K562 (cell line): ENCODE data around the gene JPH4. TPM values are rescaled to one million over a fixed set of nuclear protein-coding genes. Genes with fewer than 3 reads are reported as not detected.

Experiments used
- ATAC-seq: fragments of 200-7000 bp; cut with Tn5 transposase; 3 replicates; pipeline ENCODE4 v1.9.1; 2020; ENCODE audit warnings: moderate library complexity
- BruUV-seq: library from RNA; stranded (reverse); fragments of 400-500 nt; replicated peaks from 2 replicates; lab custom pipeline; 2021; lab: Mats Ljungman, UMichigan
- CTCF ChIA-PET: fragments of 300-600 bp; formaldehyde crosslinking; extraction: SDS; loops from one replicate; lab custom pipeline; 2021; ENCODE audit warnings: low intra/inter-chr PET ratio; lab: Yijun Ruan, JAX
- POLR2A ChIA-PET: fragments of 300-600, 350-650 bp; sonication (Branson Sonifier 250); formaldehyde crosslinking; extraction: SDS; loops from one replicate; lab custom pipeline; 2021; ENCODE audit warnings: antibody characterized with exemption, inconsistent platforms; lab: Yijun Ruan, JAX
- DNase-seq, 4 experiments: peaks; one replicate each; pipeline versions ENCODE4 v3.0.0 to v3.0.0-alpha.2; 2011 to 2018; ENCODE audit warnings: low spot score in 3 of 4, mixed read lengths in 3 of 4; ENCODE audit errors: extremely low read depth in 1 of 4
- FAIRE-seq: peaks from 2 replicates; lab custom pipeline; 2011; peaks lifted over from hg19 to GRCh38; lab: Jason Lieb, UNC
- H2AFZ ChIP-seq: 2 replicates; pipeline ENCODE4 v1.6.0; 2011; ENCODE audit warnings: low read depth, low read length, control low read depth, inconsistent platforms
- H3K27ac ChIP-seq: fragments of 200-600 bp; 3 replicates; pipeline ENCODE4 v1.8.0; 2011; ENCODE audit warnings: low read depth, mild to moderate bottlenecking, control low read depth, inconsistent platforms, low read length, moderate library complexity, mixed read lengths; ENCODE audit errors: extremely low read depth
- H3K27me3 ChIP-seq, 2 experiments: fragments of 300-600 bp in 1 of 2; 2 replicates in 1 of 2; 3 replicates in 1 of 2; pipeline versions ENCODE4 v1.6.0 to v1.8.0; 2011; ENCODE audit warnings: inconsistent platforms in 2 of 2, low read length in 2 of 2, mild to moderate bottlenecking in 1 of 2, mixed read lengths in 1 of 2, moderate library complexity in 1 of 2; ENCODE audit not compliant: control insufficient read depth in 2 of 2, insufficient read depth in 2 of 2
- H3K36me3 ChIP-seq: fragments of 300-600 bp; 3 replicates; pipeline ENCODE4 v1.8.0; 2011; ENCODE audit warnings: mild to moderate bottlenecking, low read length, inconsistent platforms; ENCODE audit not compliant: control insufficient read depth, insufficient read depth
- H3K4me1 ChIP-seq, 2 experiments: fragments of 200-600 bp in 1 of 2; replicated peaks in 1 of 2; 2 replicates in 1 of 2; 3 replicates in 1 of 2; pipeline versions ENCODE4 v1.5.1 to v1.8.0; 2011; ENCODE audit warnings: inconsistent platforms in 2 of 2, low read length in 2 of 2, mild to moderate bottlenecking in 1 of 2, mixed read lengths in 1 of 2, moderate library complexity in 1 of 2; ENCODE audit not compliant: control insufficient read depth in 2 of 2, insufficient read depth in 2 of 2
- H3K4me2 ChIP-seq: 2 replicates; pipeline ENCODE4 v1.6.1; 2011; ENCODE audit warnings: low read length, control low read depth, inconsistent platforms, mixed read lengths; ENCODE audit not compliant: insufficient read depth
- H3K4me3 ChIP-seq: fragments of 200-600 bp; sonication (generic), shearing (Covaris generic); 2 replicates; pipeline ENCODE4 v1.5.1; 2016; ENCODE audit warnings: control low read depth, inconsistent platforms
- H3K79me2 ChIP-seq: fragments of 200-600 bp; 3 replicates; pipeline ENCODE4 v1.8.0; 2011; ENCODE audit warnings: low read length, inconsistent platforms; ENCODE audit not compliant: control insufficient read depth, insufficient read depth
- H3K9ac ChIP-seq, 2 experiments: 2 replicates each; pipeline versions ENCODE4 v1.6.0 to v1.6.1; 2011; ENCODE audit warnings: low read depth in 2 of 2, low read length in 2 of 2, control low read depth in 1 of 2, inconsistent platforms in 1 of 2, mild to moderate bottlenecking in 1 of 2, mixed read lengths in 1 of 2; ENCODE audit not compliant: insufficient read depth in 1 of 2
- H3K9me1 ChIP-seq: one replicate; pipeline ENCODE4 v1.6.0; 2011; ENCODE audit warnings: inconsistent platforms, mild to moderate bottlenecking, low read length, moderate library complexity; ENCODE audit not compliant: control insufficient read depth, insufficient read depth
- H3K9me3 ChIP-seq: replicated peaks from 2 replicates; pipeline ENCODE4 v1.5.1; 2011; ENCODE audit warnings: low read depth, low read length, inconsistent platforms; ENCODE audit not compliant: control insufficient read depth, insufficient read depth
- H4K20me1 ChIP-seq: replicated peaks from 2 replicates; pipeline ENCODE4 v1.6.1; 2011; ENCODE audit warnings: low read length, inconsistent platforms, mixed read lengths; ENCODE audit not compliant: control insufficient read depth, insufficient read depth
- ELF2 ChIP-seq: fragments of 250-450 bp; sonication (Bioruptor Pico); IDR thresholded peaks from 2 replicates; pipeline ENCODE4 v1.5.0; 2021; ENCODE audit warnings: mild to moderate bottlenecking
- ETV5 ChIP-seq: sonication (generic); formaldehyde crosslinking; IDR thresholded peaks from 2 replicates; pipeline ENCODE4 v1.4.0; 2020; ENCODE audit warnings: low read depth, mild to moderate bottlenecking, missing genetic modification reagents
- HCFC1 ChIP-seq: IDR thresholded peaks from 2 replicates; pipeline ENCODE4 v1.6.1; 2012; ENCODE audit warnings: low read depth, low read length, improper control_type of control experiment
- RBM34 ChIP-seq: fragments of 200-400 bp; formaldehyde crosslinking; IDR thresholded peaks from 2 replicates; pipeline ENCODE4 v1.6.1; 2018; ENCODE audit warnings: low read length, borderline replicate concordance; ENCODE audit not compliant: insufficient read depth
- SMAD4 ChIP-seq: fragments of 250-450 bp; sonication (Bioruptor Pico); conservative IDR thresholded peaks from 2 replicates; pipeline ENCODE4 v1.8.0; 2021; ENCODE audit warnings: inconsistent platforms, mild to moderate bottlenecking, moderate library complexity
- SMARCB1 ChIP-seq: IDR thresholded peaks from 2 replicates; pipeline ENCODE4 v1.6.1; 2011; ENCODE audit warnings: improper control_type of control experiment, low read depth; ENCODE audit not compliant: insufficient read length
- SMC3 ChIP-seq: conservative IDR thresholded peaks from 2 replicates; pipeline ENCODE4 v1.6.1; 2011; ENCODE audit warnings: low read depth, low read length, improper control_type of control experiment; ENCODE audit not compliant: insufficient read depth
- SREBF2 ChIP-seq: sonication (generic); formaldehyde crosslinking; IDR thresholded peaks from 2 replicates; pipeline ENCODE4 v1.4.0; 2020; ENCODE audit warnings: mild to moderate bottlenecking, missing genetic modification reagents
- TCF7 ChIP-seq: sonication (generic); IDR thresholded peaks from 2 replicates; pipeline ENCODE4 v1.6.1; 2016; ENCODE audit warnings: antibody characterized with exemption, borderline replicate concordance
- THRAP3 ChIP-seq: fragments of 450-650 bp; IDR thresholded peaks from 2 replicates; pipeline ENCODE4 v1.6.1; 2016; ENCODE audit warnings: mild to moderate bottlenecking, inconsistent platforms, borderline replicate concordance
- ZFP36 ChIP-seq: fragments of 150-350 bp; IDR thresholded peaks from 2 replicates; pipeline ENCODE4 v1.6.1; 2018; ENCODE audit warnings: low read length, low read depth; ENCODE audit not compliant: partially characterized antibody
- ZNF263 ChIP-seq: sonication (generic); formaldehyde crosslinking; IDR thresholded peaks from 2 replicates; pipeline ENCODE4 v1.8.0; 2022; ENCODE audit warnings: mild to moderate bottlenecking, missing genetic modification reagents, borderline replicate concordance
- ZNF311 ChIP-seq: fragments of 250-450 bp; sonication (Bioruptor Pico); IDR thresholded peaks from 2 replicates; pipeline ENCODE4 v1.4.0; 2020; ENCODE audit warnings: mild to moderate bottlenecking, moderate library complexity
- ZSCAN29 ChIP-seq: fragments of 450-650 bp; IDR thresholded peaks from 2 replicates; pipeline ENCODE4 v1.6.1; 2017
- WGBS: fragments of 100-300 bp; shearing (Covaris generic); methylation state at CpG from one replicate; pipeline ENCODE4 v1.1.6; 2016; ENCODE audit warnings: low coverage, mixed read lengths; ENCODE audit not compliant: insufficient coverage; ENCODE audit errors: missing lambda C conversion rate; 5-methylcytosine and 5-hydroxymethylcytosine counted together
- in situ Hi-C: fragments of 300-500 bp; cut with MboI; formaldehyde crosslinking; loops from 4 replicates; pipeline ENCODE4 v1.15.0; 2018; ENCODE audit warnings: inconsistent platforms, mixed read lengths
- intact Hi-C: fragments of 100-400 bp; cut with micrococcal nuclease; formaldehyde crosslinking; loops from 2 replicates; pipeline ENCODE4 v1.14.2; 2022
- polyA plus RNA-seq, 8 experiments: library from polyadenylated mRNA; depleted of rRNA in 4 of 8; stranded (reverse) in 5 of 8; unstranded in 3 of 8; fragments of >200 nt; fragmentation: Nextera tagmentation in 2 of 8; fragmentation: Illumina TruSeq in 1 of 8; extraction: Ambion mirVana in 2 of 8; extraction: Trizol in 1 of 8; gene quantifications; 2 replicates each; pipeline versions ENCODE4 v1.2.1 to v1.2.3, GENCODE V29; 2011 to 2014; ENCODE audit warnings: inconsistent platforms in 1 of 8, missing spikeins in 1 of 8
- total RNA-seq, 7 experiments: library from RNA; depleted of rRNA in 6 of 7; stranded (reverse); fragments of >200 nt in 6 of 7; fragmentation: Illumina TruSeq in 2 of 7; extraction: Trizol in 2 of 7; gene quantifications; 2 replicates each; pipeline versions ENCODE4 v1.2.1 to v1.2.3, GENCODE V29; 2011 to 2021; ENCODE audit warnings: low replicate concordance in 1 of 7
- TF ChIP-seq, protein P1 (sequence below): fragments of 450-650 bp; formaldehyde crosslinking; IDR thresholded peaks from 2 replicates; pipeline ENCODE4 v1.4.0; 2020; ENCODE audit warnings: mild to moderate bottlenecking, mixed read lengths
- TF ChIP-seq, protein P2 (sequence below), 2 experiments: IDR thresholded peaks in 1 of 2; conservative IDR thresholded peaks in 1 of 2; 2 replicates each; pipeline ENCODE4 v1.6.1; 2016; ENCODE audit warnings: low read depth in 2 of 2, mild to moderate bottlenecking in 1 of 2, missing compliant biosample characterization in 1 of 2, missing genetic modification characterization in 1 of 2, moderate library complexity in 1 of 2
- TF ChIP-seq, protein P3 (sequence below), 2 experiments: fragments of 450-650 bp in 1 of 2; sonication (generic) in 1 of 2; formaldehyde crosslinking in 1 of 2; IDR thresholded peaks in 1 of 2; conservative IDR thresholded peaks in 1 of 2; 2 replicates each; pipeline versions ENCODE4 v1.6.1 to v1.8.1; 2016 to 2023; ENCODE audit warnings: mild to moderate bottlenecking in 2 of 2, moderate library complexity in 2 of 2, inconsistent platforms in 1 of 2, missing genetic modification reagents in 1 of 2

Gene JPH4
- total and polyA plus RNA-seq, 9 of the 15 experiments (the other 6 are each of a cell fraction or from before 2014, with no cell fraction given), result 0.04 to 0.13 (median 0.06) TPM; not detected in 5

DNA sequence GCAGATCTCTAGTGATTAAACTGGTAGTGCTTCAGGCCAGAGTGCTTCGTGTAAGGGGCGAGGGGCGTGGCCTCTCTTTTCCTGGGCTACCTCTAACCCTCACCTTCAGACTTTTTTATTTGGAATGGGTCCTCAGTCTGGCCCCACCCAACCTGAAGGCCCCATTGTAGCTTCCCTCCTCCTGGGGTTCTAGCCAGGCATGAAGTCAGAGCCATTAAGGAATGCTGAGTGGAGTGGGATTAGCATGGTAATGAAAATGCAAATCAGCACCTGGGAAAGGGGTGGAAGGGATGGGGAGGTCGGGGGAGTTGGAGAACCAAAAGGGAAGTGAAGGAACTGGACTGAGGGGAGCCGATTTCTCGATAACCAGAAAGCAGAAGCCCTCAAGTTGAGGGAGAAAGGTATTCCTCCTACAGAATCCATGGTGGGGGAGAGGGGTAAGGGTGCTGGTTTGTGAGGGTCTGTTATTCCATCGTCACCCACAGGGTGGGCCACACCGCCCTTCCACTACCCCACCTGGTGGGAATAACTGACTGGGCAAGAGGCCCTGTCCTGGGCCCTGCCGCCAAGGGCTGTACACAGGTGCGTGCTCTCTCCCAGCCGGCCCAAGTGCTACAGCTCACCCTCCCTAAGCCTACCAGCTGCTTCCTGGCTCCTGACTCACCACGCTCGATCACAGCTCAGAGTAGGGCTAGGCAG lies 41.1 kb downstream of the JPH4 start:
- CTCF ChIA-PET, result no interaction called here
- ATAC-seq, result peak; percentile 51; the same call in 2 of the 3 replicates
- TF ChIP-seq SMAD4 (CRISPR knock-in tag), result no peak
- no peak for TF ChIP-seq ELF2 (CRISPR knock-in tag)
- TF ChIP-seq, protein P1, sequence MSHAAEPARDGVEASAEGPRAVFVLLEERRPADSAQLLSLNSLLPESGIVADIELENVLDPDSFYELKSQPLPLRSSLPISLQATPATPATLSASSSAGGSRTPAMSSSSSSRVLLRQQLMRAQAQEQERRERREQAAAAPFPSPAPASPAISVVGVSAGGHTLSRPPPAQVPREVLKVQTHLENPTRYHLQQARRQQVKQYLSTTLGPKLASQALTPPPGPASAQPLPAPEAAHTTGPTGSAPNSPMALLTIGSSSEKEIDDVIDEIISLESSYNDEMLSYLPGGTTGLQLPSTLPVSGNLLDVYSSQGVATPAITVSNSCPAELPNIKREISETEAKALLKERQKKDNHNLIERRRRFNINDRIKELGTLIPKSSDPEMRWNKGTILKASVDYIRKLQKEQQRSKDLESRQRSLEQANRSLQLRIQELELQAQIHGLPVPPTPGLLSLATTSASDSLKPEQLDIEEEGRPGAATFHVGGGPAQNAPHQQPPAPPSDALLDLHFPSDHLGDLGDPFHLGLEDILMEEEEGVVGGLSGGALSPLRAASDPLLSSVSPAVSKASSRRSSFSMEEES (CRISPR knock-in tag), result no peak
- TF ChIP-seq SREBF2 (CRISPR knock-in tag), result no peak
- TF ChIP-seq THRAP3, result no peak
- TF ChIP-seq HCFC1, result no peak
- no peak for TF ChIP-seq RBM34
- TF ChIP-seq ZNF311 (CRISPR knock-in tag), result no peak
- TF ChIP-seq, protein P2, sequence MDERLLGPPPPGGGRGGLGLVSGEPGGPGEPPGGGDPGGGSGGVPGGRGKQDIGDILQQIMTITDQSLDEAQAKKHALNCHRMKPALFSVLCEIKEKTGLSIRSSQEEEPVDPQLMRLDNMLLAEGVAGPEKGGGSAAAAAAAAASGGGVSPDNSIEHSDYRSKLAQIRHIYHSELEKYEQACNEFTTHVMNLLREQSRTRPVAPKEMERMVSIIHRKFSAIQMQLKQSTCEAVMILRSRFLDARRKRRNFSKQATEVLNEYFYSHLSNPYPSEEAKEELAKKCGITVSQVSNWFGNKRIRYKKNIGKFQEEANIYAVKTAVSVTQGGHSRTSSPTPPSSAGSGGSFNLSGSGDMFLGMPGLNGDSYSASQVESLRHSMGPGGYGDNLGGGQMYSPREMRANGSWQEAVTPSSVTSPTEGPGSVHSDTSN (CRISPR knock-in tag; IDR thresholded peaks at IDR 0.05; ENCODE audit: low read depth), result no peak
- TF ChIP-seq, protein P2 (tag; conservative IDR thresholded peaks at IDR 0.05; ENCODE audit: low read depth), result no peak
- no peak for TF ChIP-seq ZFP36
- no peak for TF ChIP-seq SMARCB1
- TF ChIP-seq ZNF263 (CRISPR knock-in tag), result no peak
- TF ChIP-seq, protein P3, sequence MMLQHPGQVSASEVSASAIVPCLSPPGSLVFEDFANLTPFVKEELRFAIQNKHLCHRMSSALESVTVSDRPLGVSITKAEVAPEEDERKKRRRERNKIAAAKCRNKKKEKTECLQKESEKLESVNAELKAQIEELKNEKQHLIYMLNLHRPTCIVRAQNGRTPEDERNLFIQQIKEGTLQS (IDR thresholded peaks at IDR 0.05), result no peak
- TF ChIP-seq, protein P3 (CRISPR knock-in tag; conservative IDR thresholded peaks at IDR 0.05), result no peak
- no peak for TF ChIP-seq ZSCAN29
- no peak for TF ChIP-seq TCF7
- no peak for TF ChIP-seq ETV5 (CRISPR knock-in tag)
- TF ChIP-seq SMC3, result no peak

More for the DNA sequence above, 41.1 kb downstream of the JPH4 start:
- H3K4me3 ChIP-seq, result no peak overlapping the region
- H3K79me2 ChIP-seq, result no peaks in the 10 kb centered on the region
- H2AFZ ChIP-seq, result no peak overlapping the region
- 3% methylated on average over 5 of the region's 13 CpGs for WGBS
- intact Hi-C loops, result no loop called here
- FAIRE-seq (no peak), DNase-seq (no peak)
- no peaks in the 10 kb centered on the region for H3K9me3 ChIP-seq
- no peaks in the 10 kb centered on the region for H4K20me1 ChIP-seq
- H3K4me1 ChIP-seq, result no peaks in the 10 kb centered on the region; a peak in 1 of 5 replicates
- no peak overlapping the region for H3K27ac ChIP-seq
- BruUV-seq, result no TSS peak
- no peaks in the 10 kb centered on the region for H3K36me3 ChIP-seq
- no peak overlapping the region for H3K4me2 ChIP-seq
- in situ Hi-C loops, result no loop called here
- POLR2A ChIA-PET, result interaction anchor here (1.0 to 1.8 kb wide), 2 partner anchors 18 to 41 kb away, joined by 4 read pairs; partner anchors contain the start of gene THTPA
- no peaks in the 10 kb centered on the region for H3K9me1 ChIP-seq
- peaks cover 0 to 17% of the 10 kb centered on the region in 2 experiments; a peak in 3 of 5 replicates for H3K27me3 ChIP-seq
- no peak overlapping the region; a peak in 1 of 4 replicates for H3K9ac ChIP-seq
